Jurkat, Clone E6-1 (cell line): ENCODE data around the gene KRT8. TPM values are rescaled to one million over a fixed set of nuclear protein-coding genes. Genes with fewer than 3 reads are reported as not detected.
"Not testable (repeated sequence)": the region's sequence is repeated elsewhere in the genome, so short reads cannot be mapped to it uniquely, and the experiment has no call there.

Experiments used
- DNase-seq: peaks from one replicate; pipeline ENCODE4 v3.0.0-alpha.2; 2011; ENCODE audit warnings: low read depth, low spot score
- H3K4me3 ChIP-seq: 2 replicates; pipeline ENCODE4 v1.5.1; 2011; ENCODE audit warnings: mild to moderate bottlenecking, low read length, control low read depth, moderate library complexity
- polyA plus RNA-seq: library from polyadenylated mRNA; unstranded; fragments of >200 nt; gene quantifications from one replicate; pipeline ENCODE4 v1.2.1, GENCODE V29; 2012; ENCODE audit warnings: missing spikeins; ENCODE audit not compliant: insufficient read length, insufficient read depth

The KRT8 gene
- polyA plus RNA-seq: 1.8 TPM

DNA sequence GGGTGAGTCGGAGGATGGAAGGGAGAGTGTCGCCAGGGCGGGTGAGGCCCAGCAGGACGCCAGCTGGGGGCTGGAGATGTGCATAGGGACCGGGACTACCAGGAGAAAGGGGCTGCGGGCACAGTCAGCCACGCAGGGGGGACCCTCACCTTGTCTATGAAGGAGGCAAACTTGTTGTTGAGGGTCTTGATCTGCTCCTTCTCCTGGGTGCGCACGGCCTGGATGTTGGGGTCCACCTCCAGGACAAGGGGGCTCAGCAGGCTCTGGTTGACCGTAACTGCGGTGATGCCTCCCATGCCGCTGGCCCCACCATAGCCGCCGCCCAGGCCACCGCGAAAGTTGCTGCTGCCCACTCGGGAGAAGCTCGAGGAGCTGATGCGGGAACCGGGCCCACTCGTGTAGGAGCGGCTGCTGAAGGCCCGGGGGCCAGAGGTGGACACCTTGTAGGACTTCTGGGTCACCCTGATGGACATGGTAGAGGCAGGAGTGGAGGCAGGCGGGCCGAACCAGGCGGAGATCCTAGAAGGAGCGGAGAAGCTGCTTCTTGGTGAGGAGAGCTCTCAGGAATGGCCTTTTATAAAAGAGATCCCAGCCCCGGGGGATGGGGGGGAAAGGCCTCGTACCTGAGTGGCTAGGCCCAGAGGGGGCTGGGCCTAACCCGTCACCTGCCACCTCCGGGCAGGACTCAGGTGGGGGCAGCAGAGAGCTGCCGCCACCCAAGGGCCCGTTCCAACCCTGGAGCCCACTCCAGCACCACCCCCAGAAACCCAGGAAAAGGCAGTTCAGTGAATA is at the start of gene KRT8:
Gene KRT8, minus strand, starts transcription at position 568 of the 792 bp plus-strand sequence. Its CDS starts 95 bp downstream, at position 473.
- DNase-seq, H3K4me3 ChIP-seq: not testable (repeated sequence)

DNA sequence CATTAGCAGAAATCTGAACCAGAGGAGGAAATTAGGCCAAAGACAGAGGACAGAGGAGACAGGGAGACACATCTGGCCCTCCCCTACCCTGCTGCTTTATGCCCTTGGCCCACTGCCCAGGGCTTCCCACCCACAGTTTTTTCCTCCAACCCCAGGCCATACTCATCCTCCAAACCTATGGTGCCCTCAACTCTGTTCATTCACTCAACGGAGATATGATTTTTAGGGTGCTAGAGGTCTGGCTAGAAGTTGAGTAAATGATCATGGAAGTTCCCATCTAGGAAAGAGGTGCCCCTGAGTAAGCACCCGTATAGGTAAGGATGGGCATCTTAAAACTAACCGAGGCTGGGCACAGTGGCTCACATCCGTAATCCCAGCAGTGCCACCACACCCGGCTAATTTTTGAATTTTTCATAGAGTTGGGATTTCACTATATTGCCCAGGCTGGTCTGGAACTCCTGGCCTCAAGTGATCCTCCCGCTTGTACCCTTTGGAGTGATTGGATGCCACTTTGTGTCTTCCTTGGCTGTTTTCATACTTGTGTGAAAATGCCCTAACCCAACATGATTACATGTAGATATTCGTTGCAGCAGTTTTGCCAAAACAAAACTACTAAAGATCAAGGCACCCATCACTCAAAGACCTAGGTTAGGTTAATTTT is 48.4 kb upstream of the KRT8 start:
- DNase-seq: no peak
- H3K4me3 ChIP-seq: no peak overlapping the region

DNA sequence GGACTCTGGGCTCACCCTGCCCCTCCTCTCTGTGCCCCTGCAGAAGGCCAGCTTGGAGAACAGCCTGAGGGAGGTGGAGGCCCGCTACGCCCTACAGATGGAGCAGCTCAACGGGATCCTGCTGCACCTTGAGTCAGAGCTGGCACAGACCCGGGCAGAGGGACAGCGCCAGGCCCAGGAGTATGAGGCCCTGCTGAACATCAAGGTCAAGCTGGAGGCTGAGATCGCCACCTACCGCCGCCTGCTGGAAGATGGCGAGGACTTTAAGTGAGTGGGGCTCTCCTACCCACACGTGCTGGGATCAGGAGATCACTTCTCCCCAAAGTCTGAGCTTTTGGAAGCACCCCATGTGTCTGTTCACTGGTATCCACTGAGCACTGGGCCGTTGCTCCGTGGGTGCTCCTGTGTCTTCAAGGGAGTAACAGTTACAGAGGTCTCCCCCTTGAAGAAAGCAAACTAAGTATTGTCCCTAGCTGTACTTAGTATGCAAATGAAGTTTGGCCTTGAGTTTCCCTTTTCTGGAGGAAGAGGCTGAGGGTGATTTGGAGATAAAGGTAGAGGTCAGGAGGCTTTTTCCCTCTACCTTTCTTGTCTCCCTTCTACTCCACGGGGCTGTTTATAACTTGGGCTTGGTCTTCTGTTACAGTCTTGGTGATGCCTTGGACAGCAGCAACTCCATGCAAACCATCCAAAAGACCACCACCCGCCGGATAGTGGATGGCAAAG is 47.4 kb upstream of the KRT8 start:
- no peak for DNase-seq
- no peak overlapping the region for H3K4me3 ChIP-seq

DNA sequence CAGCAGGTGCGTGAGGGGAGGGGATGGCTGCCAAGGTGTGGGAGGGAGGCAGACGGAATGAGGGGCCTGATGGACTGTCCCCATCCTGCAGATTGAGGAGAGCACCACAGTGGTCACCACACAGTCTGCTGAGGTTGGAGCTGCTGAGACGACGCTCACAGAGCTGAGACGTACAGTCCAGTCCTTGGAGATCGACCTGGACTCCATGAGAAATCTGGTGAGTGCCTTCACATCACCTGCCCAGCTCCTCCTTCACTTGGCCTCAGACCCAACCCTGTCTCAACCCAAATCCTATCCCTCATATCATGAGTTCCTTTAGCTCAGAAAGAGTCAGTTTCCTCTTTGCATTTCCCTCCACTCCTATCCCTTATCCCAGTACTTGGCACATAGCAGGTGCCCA is 46.8 kb upstream of the KRT8 start:
- no peak overlapping the region for H3K4me3 ChIP-seq

DNA sequence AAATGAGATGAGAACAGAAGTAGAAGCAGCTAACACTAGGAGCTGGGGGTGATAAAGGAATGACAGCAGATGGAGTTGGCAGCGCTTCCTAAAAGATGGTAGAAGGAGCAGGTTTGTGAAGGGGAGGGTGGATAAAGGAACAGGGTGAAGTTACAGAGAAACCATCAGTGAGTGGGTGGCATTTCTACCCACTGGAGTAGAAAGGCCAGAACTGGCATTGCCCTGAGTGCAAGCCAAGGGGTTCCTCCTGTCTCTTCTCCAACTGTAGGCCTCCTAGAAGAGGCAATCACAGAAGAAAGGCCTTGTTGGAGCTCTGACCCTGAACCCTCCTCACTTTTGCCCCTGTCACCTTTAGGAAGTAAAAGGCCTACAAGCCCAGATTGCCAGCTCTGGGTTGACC is 46.2 kb upstream of the KRT8 start:
- no peak overlapping the region for H3K4me3 ChIP-seq
- no peak for DNase-seq

More for the DNA sequence above, 46.8 kb upstream of the KRT8 start:
- no peak for DNase-seq

GRCh38 chr12:52950553-52950952 is 45.7 kb upstream of the KRT8 start:
- H3K4me3 ChIP-seq: no peak overlapping the region
- no peak for DNase-seq

DNA sequence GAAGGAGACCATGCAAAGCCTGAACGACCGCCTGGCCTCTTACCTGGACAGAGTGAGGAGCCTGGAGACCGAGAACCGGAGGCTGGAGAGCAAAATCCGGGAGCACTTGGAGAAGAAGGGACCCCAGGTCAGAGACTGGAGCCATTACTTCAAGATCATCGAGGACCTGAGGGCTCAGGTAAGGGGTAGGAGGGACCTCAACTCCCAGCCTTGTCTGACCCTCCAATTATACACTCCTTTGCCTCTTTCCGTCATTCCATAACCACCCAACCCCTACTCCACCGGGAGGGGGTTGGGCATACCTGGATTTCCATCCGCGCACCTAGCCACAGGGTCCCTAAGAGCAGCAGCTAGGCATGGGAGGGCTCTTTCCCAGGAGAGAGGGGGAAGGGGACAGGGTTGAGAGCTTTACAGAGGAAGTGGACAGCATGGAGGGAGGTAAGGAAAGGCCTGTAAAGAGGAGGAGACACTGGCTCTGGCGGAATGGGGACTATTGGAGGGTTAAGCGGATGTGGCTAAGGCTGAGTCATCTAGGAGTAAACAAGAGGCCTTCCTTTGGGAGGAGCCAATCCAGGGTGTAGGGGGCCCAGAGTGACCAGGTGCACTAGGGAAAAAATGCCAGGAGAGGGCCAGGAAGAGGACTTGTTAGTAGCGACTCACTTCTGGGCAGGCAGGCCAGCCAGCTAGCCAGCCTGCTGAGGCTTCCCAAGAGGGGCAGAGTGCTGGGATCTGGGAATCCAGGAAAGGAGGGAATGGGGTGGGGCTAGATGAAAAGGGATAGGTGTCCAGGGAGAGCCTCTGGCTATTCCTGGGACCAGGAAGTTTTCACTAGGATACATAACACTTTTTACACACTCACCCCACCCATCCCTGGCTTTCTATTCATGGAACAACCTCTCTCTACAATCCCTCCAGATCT is 44.8 kb upstream of the KRT8 start:
- H3K4me3 ChIP-seq: no peak overlapping the region
- DNase-seq: no peak

- no peak for DNase-seq
Observed at GRCh38 chr12:52947738-52948423, 43.0 kb upstream of the KRT8 start.

GRCh38 chr12:52946797-52947547 is 42.1 kb upstream of the KRT8 start:
- no peak for DNase-seq
- no peak overlapping the region for H3K4me3 ChIP-seq

More at GRCh38 chr12:52947738-52948423, 43.0 kb upstream of the KRT8 start:
- H3K4me3 ChIP-seq: no peak overlapping the region

GRCh38 chr12:52946334-52946733 is 41.5 kb upstream of the KRT8 start:
- H3K4me3 ChIP-seq: no peak overlapping the region
- no peak for DNase-seq

- no peak overlapping the region for H3K4me3 ChIP-seq
- DNase-seq: no peak
Observed at GRCh38 chr12:52945389-52946232, 40.7 kb upstream of the KRT8 start.

DNA sequence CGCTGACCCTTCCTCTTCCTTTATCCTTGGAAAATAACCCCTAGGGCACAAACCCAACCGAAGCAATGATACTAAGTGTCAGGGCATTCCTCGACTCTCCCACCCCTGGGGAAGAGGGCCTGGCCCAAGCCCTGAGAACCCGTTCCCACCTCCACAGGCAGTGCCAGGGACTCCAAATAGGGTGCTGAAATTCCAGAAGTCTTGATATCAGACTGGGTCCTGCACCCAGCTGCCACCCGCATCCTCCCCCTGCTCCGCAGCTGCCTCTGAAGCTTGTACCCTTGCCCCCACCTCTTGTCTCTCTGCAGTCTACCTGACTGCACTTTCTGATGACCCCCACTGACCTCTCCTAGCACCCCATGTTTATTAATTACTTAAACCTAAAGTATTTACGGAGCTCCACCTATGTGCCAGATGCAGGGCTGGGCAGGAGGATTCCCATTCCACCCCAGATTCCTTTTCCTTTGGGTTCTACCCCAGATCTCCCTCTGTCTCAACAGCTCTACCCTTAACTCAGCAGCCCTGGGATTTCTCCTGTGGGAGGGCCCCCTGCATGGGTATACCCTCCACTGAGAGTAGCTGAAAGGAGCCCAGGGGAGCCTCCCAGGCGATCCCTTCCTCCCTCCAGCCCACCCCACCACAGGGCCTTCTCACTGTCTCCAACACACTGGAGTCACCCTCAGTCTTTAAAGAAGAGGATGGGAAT is 40.0 kb upstream of the KRT8 start:
- no peak overlapping the region for H3K4me3 ChIP-seq
- DNase-seq: no peak

GRCh38 chr12:52942901-52943181 is 38.0 kb upstream of the KRT8 start:
- no peak for DNase-seq
- no peak overlapping the region for H3K4me3 ChIP-seq

GRCh38 chr12:52942066-52942900 is 37.4 kb upstream of the KRT8 start:
- H3K4me3 ChIP-seq: no peak overlapping the region
- no peak for DNase-seq

DNA sequence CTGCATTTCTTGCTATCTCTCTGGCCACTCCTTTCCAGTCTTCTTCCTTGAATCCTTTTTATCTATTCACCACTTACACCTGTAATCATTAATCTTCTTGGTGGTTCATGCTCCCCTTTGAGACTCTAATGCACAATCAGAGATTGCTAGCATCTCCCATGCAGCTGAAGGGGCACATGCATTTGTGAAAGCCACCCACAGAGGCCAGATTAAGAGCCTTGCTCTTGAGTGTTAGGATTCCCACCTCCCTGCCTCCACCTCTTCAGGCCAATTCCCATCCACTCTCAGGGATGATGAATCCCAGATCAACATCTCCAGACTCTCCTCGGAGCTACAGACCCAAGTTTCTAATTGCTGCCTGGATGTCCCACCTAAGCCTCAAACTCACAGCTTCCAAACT is 24.7 kb upstream of the KRT8 start:
- no peak for DNase-seq

GRCh38 chr12:52927964-52928363 is 23.1 kb upstream of the KRT8 start:
- no peak for DNase-seq
- no peak overlapping the region for H3K4me3 ChIP-seq

More for the DNA sequence above, 24.7 kb upstream of the KRT8 start:
- H3K4me3 ChIP-seq: no peak overlapping the region
